Posterior cingulate gyrus (tissue), 11 donors: ENCODE data around the gene SLC2A2.
"Not testable (repeated sequence)": the region's sequence is repeated elsewhere in the genome, so short reads cannot be mapped to it uniquely, and the experiment has no call there.

Source experiments
- DNase-seq, 10 donors: peaks; one replicate each; pipeline versions ENCODE4 v3.0.0 to v3.0.0-alpha.2; 2020 to 2021; ENCODE audit warnings: mixed read lengths in 3 of 10
- intact Hi-C: fragments of 100-400 bp; cut with DNase I; formaldehyde crosslinking; loops from one replicate; pipeline ENCODE4 v1.15.1; 2023

Gene SLC2A2

DNA sequence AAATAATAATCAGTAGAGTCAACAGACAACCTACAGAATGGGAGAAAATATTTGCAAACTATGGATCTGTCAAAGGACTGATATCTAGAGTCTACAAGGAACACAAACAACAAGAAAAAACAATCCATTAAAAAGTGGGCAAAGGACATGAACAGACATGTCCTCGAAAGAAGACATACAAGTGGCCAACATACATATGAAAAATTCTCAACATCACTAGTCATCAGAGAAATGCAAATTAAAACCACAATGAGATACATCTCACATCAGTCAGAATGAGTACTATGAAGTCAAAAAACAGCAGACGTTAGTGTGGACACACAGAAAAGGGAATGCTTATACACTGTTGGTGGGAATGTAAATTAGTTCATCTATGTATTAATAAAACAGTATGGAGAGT lies 33.7 kb downstream of the SLC2A2 start:
- intact Hi-C loops: no loop called here
- no peak for DNase-seq

GRCh38 chr3:170991664-170992063 lies 34.9 kb downstream of the SLC2A2 start:
- intact Hi-C loops: no loop called here

DNA sequence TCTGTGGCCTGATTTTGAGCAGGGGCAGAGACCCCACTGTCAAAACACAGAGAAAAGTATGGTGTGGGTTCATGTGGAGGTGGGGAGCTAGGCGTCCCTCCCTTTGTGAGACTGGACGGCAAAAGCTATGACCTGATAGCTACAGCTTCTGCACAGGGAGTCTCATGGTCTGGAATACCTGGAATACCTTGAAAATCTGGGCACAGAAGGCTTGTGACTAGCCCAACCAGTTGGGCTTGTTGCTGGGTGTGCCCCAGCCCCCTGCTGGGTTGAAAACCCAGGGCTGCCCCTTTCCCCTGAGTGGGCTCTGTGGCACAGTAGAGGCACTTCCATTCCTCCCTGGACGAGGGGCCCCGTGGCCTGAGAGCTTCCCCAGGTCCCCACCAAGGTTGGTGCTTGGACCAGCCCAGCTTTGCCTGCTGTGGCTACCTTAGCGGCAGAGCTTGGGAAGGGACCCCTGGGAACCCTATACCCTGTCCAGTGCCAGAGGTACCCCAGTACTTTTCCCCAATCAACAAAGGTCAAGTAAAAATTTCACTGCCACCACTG lies 37.3 kb downstream of the SLC2A2 start:
- intact Hi-C loops: no loop called here
- DNase-seq: peak in 1 of 10 donors; percentile 73

More at GRCh38 chr3:170991664-170992063, 34.9 kb downstream of the SLC2A2 start:
- no peak for DNase-seq

GRCh38 chr3:170988378-170988777 lies 38.1 kb downstream of the SLC2A2 start:
- intact Hi-C loops: no loop called here
- no peak for DNase-seq

- no peak for DNase-seq
- intact Hi-C loops: no loop called here
Observed at GRCh38 chr3:170985304-170985703, 41.2 kb downstream of the SLC2A2 start.

GRCh38 chr3:170982733-170983132 lies 43.8 kb downstream of the SLC2A2 start:
- DNase-seq: no peak
- intact Hi-C loops: no loop called here

DNA sequence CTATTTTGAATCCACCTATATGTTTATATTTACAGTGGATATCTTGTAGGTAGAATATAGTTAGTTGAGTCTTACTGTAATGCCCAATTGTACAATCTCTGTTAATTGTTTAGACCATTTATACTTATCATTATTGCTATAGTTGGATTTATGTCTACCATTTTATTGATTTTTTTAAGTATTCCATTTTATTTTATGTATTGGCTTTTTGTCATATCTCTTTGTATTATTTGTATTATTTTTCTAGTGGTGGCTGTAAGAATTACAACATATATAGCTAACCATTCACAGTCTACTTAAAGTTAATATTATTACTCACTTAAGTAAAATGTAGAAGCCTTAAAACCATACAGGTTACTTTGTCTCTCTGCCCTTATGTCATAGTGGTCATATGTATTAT lies 46.1 kb downstream of the SLC2A2 start:
- intact Hi-C loops: no loop called here
- no peak for DNase-seq

DNA sequence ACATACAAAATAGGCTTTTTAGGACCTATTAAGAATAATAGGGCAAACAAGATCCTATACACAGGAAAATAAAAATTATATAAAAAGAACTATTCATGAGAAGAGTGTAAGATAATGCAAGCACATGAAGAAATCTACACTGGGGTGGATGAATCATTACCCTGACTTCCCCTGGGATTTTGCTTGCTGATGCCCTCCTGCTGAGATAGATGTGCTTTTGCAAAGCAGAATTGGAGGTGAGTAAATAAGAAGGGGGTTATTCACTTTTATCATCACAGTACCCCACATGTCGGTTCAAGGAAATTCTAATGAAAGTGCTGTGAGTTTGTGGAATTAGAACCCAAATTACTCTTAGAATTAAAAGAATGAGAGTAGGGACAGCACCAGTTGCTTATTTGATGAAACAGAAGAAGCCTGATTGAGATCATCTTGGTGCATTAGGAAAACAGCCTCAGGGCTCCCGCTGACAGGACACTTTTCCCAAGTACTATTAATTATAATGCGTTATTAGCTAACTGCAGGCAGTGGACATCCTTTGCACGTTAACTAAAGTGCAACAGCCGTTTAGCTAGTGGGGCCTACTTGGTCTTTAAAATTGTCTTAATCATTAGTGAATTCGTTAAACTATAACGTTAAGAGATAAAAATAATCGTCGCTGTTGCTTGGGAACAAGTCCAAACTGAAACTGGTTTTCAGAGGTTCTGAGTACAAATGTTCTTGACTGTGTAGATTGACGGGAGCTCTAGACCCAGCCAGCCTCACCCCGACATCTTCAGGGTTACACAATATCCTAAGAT lies 48.4 kb downstream of the SLC2A2 start:
- intact Hi-C loops: no loop called here
- DNase-seq: no peak

DNA sequence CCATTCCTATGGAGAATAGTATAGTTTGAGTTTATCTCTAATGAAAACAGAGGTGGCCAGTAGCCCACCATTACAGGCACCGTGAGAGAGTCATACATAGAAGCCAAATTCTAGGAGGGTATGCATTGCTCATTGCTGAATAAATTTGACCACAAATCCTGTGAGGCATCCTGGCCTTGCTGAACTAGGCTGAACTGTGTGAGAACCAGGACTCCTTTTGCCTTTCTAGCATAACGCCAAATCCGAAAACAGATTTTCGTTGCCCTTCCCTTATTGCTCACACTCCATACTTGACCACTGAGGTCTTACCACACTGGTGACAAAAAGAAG lies 50.4 kb downstream of the SLC2A2 start:
- DNase-seq: no peak
- intact Hi-C loops: no loop called here

GRCh38 chr3:170975283-170976189 lies 51.0 kb downstream of the SLC2A2 start:
- DNase-seq: no peak
- intact Hi-C loops: no loop called here

DNA sequence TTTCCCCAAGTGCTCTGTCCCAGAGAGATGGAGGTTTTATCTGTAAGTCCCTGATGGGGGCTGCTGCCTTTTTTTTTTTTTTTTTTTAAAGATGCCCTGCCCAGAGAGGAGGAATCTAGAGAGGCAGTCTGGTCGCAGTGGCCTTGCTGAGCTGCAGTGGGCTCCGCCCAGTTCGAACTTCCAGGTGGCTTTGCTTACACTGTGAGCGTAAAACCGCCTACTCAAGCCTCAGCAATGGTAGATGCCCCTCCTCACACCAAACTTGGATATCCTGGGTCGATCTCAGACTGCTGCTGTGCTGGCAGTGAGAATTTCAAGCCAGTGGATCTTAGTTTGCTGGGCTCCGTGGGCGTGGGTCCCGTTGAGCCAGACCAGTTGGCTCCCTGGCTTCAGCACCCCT lies 51.6 kb downstream of the SLC2A2 start:
- intact Hi-C loops: no loop called here

DNA sequence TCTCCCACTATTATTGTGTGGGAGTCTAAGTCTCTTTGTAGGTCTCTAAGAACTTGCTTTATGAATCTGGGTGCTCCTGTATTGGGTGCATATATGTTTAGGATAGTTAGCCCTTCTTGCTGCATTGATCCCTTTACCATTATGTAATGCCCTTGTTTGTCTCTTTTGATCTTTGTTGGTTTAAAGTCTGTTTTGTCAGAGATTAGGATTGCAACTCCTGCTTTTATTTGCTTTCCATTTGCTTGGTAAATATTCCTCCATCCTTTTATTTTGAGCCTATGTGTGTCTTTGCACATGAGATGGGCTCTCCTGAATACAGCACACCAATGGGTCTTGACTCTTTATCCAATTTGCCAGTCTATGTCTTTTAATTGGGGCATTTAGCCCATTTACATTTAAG lies 53.6 kb downstream of the SLC2A2 start:
- intact Hi-C loops, DNase-seq: not testable (repeated sequence)

More for the DNA sequence above, 51.6 kb downstream of the SLC2A2 start:
- DNase-seq: peak in 1 of 10 donors; percentile 55

- no peak for DNase-seq
- intact Hi-C loops: no loop called here
Observed at GRCh38 chr3:170967126-170967525, 59.4 kb downstream of the SLC2A2 start.

- no peak for DNase-seq
- intact Hi-C loops: no loop called here
Observed at GRCh38 chr3:170966495-170966894, 60.0 kb downstream of the SLC2A2 start.

GRCh38 chr3:170962411-170962810 lies 64.1 kb downstream of the SLC2A2 start:
- intact Hi-C loops: loop anchor here (2.0 to 5.0 kb wide), 2 partner anchors 220 to 500 kb away; partner anchors contain the start of gene TNIK
- no peak for DNase-seq

DNA sequence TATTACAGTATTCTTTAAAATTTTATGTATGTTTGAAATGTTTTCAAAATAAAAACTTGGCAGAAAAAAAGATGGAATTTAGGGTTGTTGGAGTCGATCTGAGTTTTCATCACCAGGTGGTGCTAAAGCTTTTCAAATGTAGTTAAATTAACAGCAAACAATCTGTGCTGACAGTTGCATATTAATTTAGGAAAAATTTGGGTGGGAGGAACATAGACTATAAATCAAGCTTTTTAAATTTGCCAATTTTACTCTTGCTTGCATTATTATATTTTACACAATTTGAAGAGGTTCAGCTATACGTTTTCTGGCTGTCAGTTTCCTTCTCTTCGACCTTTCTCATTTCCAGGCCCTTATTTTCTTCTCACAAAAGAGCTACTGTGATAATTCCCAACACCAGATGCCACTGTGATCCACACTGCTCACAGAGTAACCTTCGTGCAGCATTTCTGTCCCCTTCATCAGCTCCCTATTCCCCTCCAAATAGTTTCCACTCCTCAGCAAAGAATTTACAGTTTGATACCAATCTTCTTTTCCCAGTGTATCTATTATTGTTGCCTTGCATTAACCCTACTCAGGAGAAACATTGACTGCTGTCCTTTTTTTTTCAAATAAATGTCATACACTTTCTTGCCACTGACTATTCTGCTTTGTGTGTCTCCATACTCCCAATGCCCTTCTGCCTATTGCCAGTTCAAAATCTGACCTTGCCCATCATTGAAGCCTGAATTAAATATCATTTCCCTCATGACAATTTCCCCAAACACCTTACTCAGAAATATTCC lies 64.7 kb downstream of the SLC2A2 start:
- intact Hi-C loops: loop anchor here (1.0 to 5.0 kb wide), 3 partner anchors 221 to 604 kb away; partner anchors contain the start of gene TNIK
- peak in 4 of 10 donors; percentile 10 to 77 (median 36) for DNase-seq

DNA sequence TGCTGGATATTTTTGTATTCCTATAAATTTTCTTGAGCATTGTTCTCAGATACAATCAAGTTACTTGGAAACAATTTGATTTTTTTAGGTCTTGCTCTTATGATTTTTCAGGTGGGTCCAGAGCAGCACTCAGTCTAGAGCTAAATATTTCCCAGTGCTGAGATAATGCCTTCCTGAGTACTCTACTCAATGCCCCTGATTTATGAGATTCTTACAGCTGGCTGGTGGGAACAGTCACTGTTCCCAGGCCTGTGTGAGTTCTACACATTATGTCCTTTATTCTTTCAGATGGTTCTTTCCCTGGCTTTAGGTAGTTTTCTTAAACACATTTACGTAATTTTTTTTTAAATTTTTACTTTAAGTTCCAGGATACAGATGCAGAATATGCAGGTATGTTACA lies 67.1 kb downstream of the SLC2A2 start:
- intact Hi-C loops: loop anchor here (10.0 kb wide), 1 partner anchor 875 kb away; no protein-coding TSS in a partner anchor
- DNase-seq: no peak

- no peak for DNase-seq
- intact Hi-C loops: loop anchor here (10.0 kb wide), 1 partner anchor 878 kb away; no protein-coding TSS in a partner anchor
Observed at GRCh38 chr3:170956647-170957046, 69.9 kb downstream of the SLC2A2 start.

GRCh38 chr3:170953736-170954135 lies 72.8 kb downstream of the SLC2A2 start:
- DNase-seq: peak in 6 of 10 donors; percentile 31 to 88 (median 56)
- intact Hi-C loops: loop anchor here (10.0 kb wide), 1 partner anchor 881 kb away; no protein-coding TSS in a partner anchor

- intact Hi-C loops: loop anchor here (10.0 kb wide), 1 partner anchor 882 kb away; no protein-coding TSS in a partner anchor
- DNase-seq: peak in 3 of 10 donors; percentile 20 to 72 (median 71)
Observed at GRCh38 chr3:170953229-170953628, 73.3 kb downstream of the SLC2A2 start.
